Left ventricle myocardium superior (tissue), 1 donor: ENCODE data around the gene FBXO10. TPM values are rescaled to one million over a fixed set of nuclear protein-coding genes. Genes with fewer than 3 reads are reported as not detected.
"Not testable (repeated sequence)": the region's sequence is repeated elsewhere in the genome, so short reads cannot be mapped to it uniquely, and the experiment has no call there.

ENCODE experiments used
- ATAC-seq: fragments of 200-7000 bp; cut with Tn5 transposase; one replicate; pipeline ENCODE4 v1.9.1; 2020; ENCODE audit warnings: mild to moderate bottlenecking, moderate library complexity
- DNase-seq: peaks from one replicate; pipeline ENCODE4 v3.0.0-alpha.2; 2020
- intact Hi-C: fragments of 100-400 bp; cut with micrococcal nuclease; formaldehyde crosslinking; loops from one replicate; pipeline ENCODE4 v1.11.0; 2022
- total RNA-seq: library from RNA; stranded (reverse); fragmentation: NEBNext Ultra II Directional; extraction: Animal tissue kit (Norgen Biotek cat#: 25700); gene quantifications from one replicate; pipeline ENCODE4 v1.2.1, GENCODE V29; 2021
- donor health status: DM: no; HTN: yes; CAD: no; lungs with severe emphysema.

The FBXO10 gene
- total RNA-seq, 1 donor from 2014 or later: 8.3 TPM

- ATAC-seq: no peak
- DNase-seq: no peak
- intact Hi-C loops: no loop called here
Measured at GRCh38 chr9:37520641-37521040, 55.5 kb downstream of the FBXO10 start.

- intact Hi-C loops: no loop called here
- DNase-seq (no peak), ATAC-seq (no peak)
Measured at GRCh38 chr9:37517923-37518322, 58.3 kb downstream of the FBXO10 start.

GRCh38 chr9:37515620-37516258 lies 60.4 kb downstream of the FBXO10 start:
- no peak for ATAC-seq
- intact Hi-C loops: no loop called here
- no peak for DNase-seq

GRCh38 chr9:37514999-37515398 lies 61.2 kb downstream of the FBXO10 start:
- ATAC-seq (no peak), DNase-seq (no peak)
- intact Hi-C loops: no loop called here

- intact Hi-C loops, DNase-seq, ATAC-seq: not testable (repeated sequence)
Measured at GRCh38 chr9:37514415-37514814, 61.8 kb downstream of the FBXO10 start.

- intact Hi-C loops: no loop called here
- DNase-seq: no peak
- no peak for ATAC-seq
Measured at GRCh38 chr9:37512437-37512836, 63.7 kb downstream of the FBXO10 start.

- ATAC-seq: peak; percentile 21
- no peak for DNase-seq
- intact Hi-C loops: no loop called here
Measured at GRCh38 chr9:37511016-37512010, 64.9 kb downstream of the FBXO10 start.

GRCh38 chr9:37510053-37510452 lies 66.1 kb downstream of the FBXO10 start:
- intact Hi-C loops, ATAC-seq, DNase-seq: not testable (repeated sequence)

- intact Hi-C loops: no loop called here
- no peak for DNase-seq
- ATAC-seq: no peak
Measured at GRCh38 chr9:37509536-37509935, 66.6 kb downstream of the FBXO10 start.

GRCh38 chr9:37508834-37509206 lies 67.4 kb downstream of the FBXO10 start:
- DNase-seq (no peak), ATAC-seq (no peak)
- intact Hi-C loops: no loop called here

GRCh38 chr9:37508135-37508833 lies 67.9 kb downstream of the FBXO10 start:
- DNase-seq (no peak), ATAC-seq (no peak)
- intact Hi-C loops: no loop called here

GRCh38 chr9:37507566-37508134 lies 68.5 kb downstream of the FBXO10 start:
- ATAC-seq (no peak), DNase-seq (no peak)
- intact Hi-C loops: no loop called here

GRCh38 chr9:37504605-37505004 lies 71.6 kb downstream of the FBXO10 start:
- intact Hi-C loops: no loop called here
- DNase-seq (no peak), ATAC-seq (no peak)

- intact Hi-C loops: no loop called here
- peak; percentile 65 for ATAC-seq
- no peak for DNase-seq
Measured at GRCh38 chr9:37503736-37504135, 72.4 kb downstream of the FBXO10 start.

GRCh38 chr9:37501957-37502596 lies 74.1 kb downstream of the FBXO10 start:
- ATAC-seq: no peak
- no peak for DNase-seq
- intact Hi-C loops: no loop called here

GRCh38 chr9:37499297-37499696 lies 76.9 kb downstream of the FBXO10 start:
- no peak for DNase-seq
- ATAC-seq: no peak
- intact Hi-C loops: no loop called here

GRCh38 chr9:37498457-37498856 lies 77.7 kb downstream of the FBXO10 start:
- ATAC-seq: no peak
- intact Hi-C loops: no loop called here
- no peak for DNase-seq

GRCh38 chr9:37497320-37497719 lies 78.9 kb downstream of the FBXO10 start:
- ATAC-seq: no peak
- DNase-seq: no peak
- intact Hi-C loops: no loop called here

- intact Hi-C loops: no loop called here
- no peak for ATAC-seq
- no peak for DNase-seq
Measured at GRCh38 chr9:37496020-37496419, 80.2 kb downstream of the FBXO10 start.
